ENCODE measurements around the gene C2CD4C.

GRCh38 chr19:410243-410781, 1.4 kb upstream of the C2CD4C start:
- TF ChIP-seq POLR2AphosphoS5 (IDR thresholded peaks at IDR 0.05; ENCODE audit: low read depth, low read length), result no peak
- TF ChIP-seq TAF1 (IDR thresholded peaks at IDR 0.05; ENCODE audit: borderline replicate concordance, insufficient read depth, low read length), result no peak
- TF ChIP-seq REST (IDR thresholded peaks at IDR 0.05; ENCODE audit: insufficient read depth in 1 of 2, low read depth in 2 of 2, low read length in 2 of 2), result no peak
